ENCODE results near the gene AGBL1.

GRCh38 chr15:86522721-86523120 lies 443.1 kb downstream of the AGBL1 start:
- TF ChIP-seq EZH2 (IDR thresholded peaks at IDR 0.05) (no peak), EZH2phosphoT487 (IDR thresholded peaks at IDR 0.05) (no peak)

Measured in neural progenitor cell (in vitro differentiated cells).